HepG2 (cell line): ENCODE measurements around the gene HPCAL1. TPM values are rescaled to one million over a fixed set of nuclear protein-coding genes. Genes with fewer than 3 reads are reported as not detected.

Experiments
- DMAP1 ChIP-seq: IDR thresholded peaks from 2 replicates; pipeline ENCODE4 v1.6.1; 2016
- EEA1 ChIP-seq: sonication (generic); formaldehyde crosslinking; IDR thresholded peaks from 2 replicates; pipeline ENCODE4 v1.5.1; 2020; ENCODE audit warnings: mild to moderate bottlenecking, missing genetic modification reagents, borderline replicate concordance
- GMEB2 ChIP-seq: IDR thresholded peaks from 2 replicates; pipeline ENCODE4 v1.6.1; 2016; ENCODE audit warnings: missing biosample characterization, missing genetic modification reagents, low read depth
- HIVEP1 ChIP-seq: sonication (generic); formaldehyde crosslinking; IDR thresholded peaks from 2 replicates; pipeline ENCODE4 v1.4.0; 2020; ENCODE audit warnings: mild to moderate bottlenecking, missing genetic modification reagents
- KDM5B ChIP-seq: sonication (generic); formaldehyde crosslinking; IDR thresholded peaks from 2 replicates; pipeline ENCODE4 v1.4.0; 2020; ENCODE audit warnings: missing genetic modification reagents, mild to moderate bottlenecking, borderline replicate concordance
- MAX ChIP-seq: IDR thresholded peaks from 2 replicates; pipeline ENCODE4 v1.6.1; 2012; ENCODE audit warnings: inconsistent platforms
- PHB2 ChIP-seq: fragments of 450-650 bp; IDR thresholded peaks from 2 replicates; pipeline ENCODE4 v1.6.1; 2018; ENCODE audit not compliant: partially characterized antibody
- SMARCE1 ChIP-seq: fragments of 450-650 bp; IDR thresholded peaks from 2 replicates; pipeline ENCODE4 v1.6.1; 2017; ENCODE audit warnings: borderline replicate concordance
- SOX6 ChIP-seq, 2 experiments: fragments of 450-650 bp in 1 of 2; sonication (generic) in 1 of 2; formaldehyde crosslinking in 1 of 2; IDR thresholded peaks; 2 replicates each; pipeline versions ENCODE4 v1.4.0 to v1.6.1; 2017 to 2020; ENCODE audit warnings: antibody characterized with exemption in 1 of 2, mild to moderate bottlenecking in 1 of 2, missing genetic modification reagents in 1 of 2
- XBP1 ChIP-seq: sonication (generic); formaldehyde crosslinking; IDR thresholded peaks from 2 replicates; pipeline ENCODE4 v1.5.0; 2020; ENCODE audit warnings: missing genetic modification reagents
- ZBTB21 ChIP-seq: sonication (generic); formaldehyde crosslinking; IDR thresholded peaks from 2 replicates; pipeline ENCODE4 v1.4.0; 2020; ENCODE audit warnings: missing genetic modification reagents
- ZNF275 ChIP-seq: sonication (generic); formaldehyde crosslinking; IDR thresholded peaks from 2 replicates; pipeline ENCODE4 v1.8.0; 2022; ENCODE audit warnings: missing genetic modification reagents, mild to moderate bottlenecking, inconsistent platforms, borderline replicate concordance
- ZNF646 ChIP-seq: sonication (generic); formaldehyde crosslinking; IDR thresholded peaks from 2 replicates; pipeline ENCODE4 v1.9.0; 2021; ENCODE audit warnings: mild to moderate bottlenecking, missing genetic modification reagents
- polyA plus RNA-seq, 8 experiments: library from polyadenylated mRNA; depleted of rRNA in 3 of 8; stranded (reverse) in 7 of 8; unstranded in 1 of 8; fragments of >200 nt; fragmentation: Illumina TruSeq in 4 of 8; extraction: Trizol in 4 of 8; gene quantifications; 2 replicates each; pipeline versions ENCODE4 v1.2.1 to v1.2.3, GENCODE V29; 2011 to 2016; ENCODE audit warnings: low read depth in 4 of 8, missing spikeins in 1 of 8, mixed read lengths in 1 of 8; ENCODE audit not compliant: insufficient read depth in 1 of 8
- total RNA-seq, 5 experiments: library from RNA; depleted of rRNA; stranded (reverse); fragments of >200 nt; fragmentation: Illumina TruSeq; extraction: Trizol; gene quantifications; 2 replicates each; pipeline ENCODE4 v1.2.3, GENCODE V29; 2016; ENCODE audit warnings: low read depth in 1 of 5
- TF ChIP-seq, protein P1 (sequence below): sonication (generic); formaldehyde crosslinking; IDR thresholded peaks from 2 replicates; pipeline ENCODE4 v1.5.1; 2020; ENCODE audit warnings: mild to moderate bottlenecking, missing genetic modification reagents, moderate library complexity
- TF ChIP-seq, protein P2 (sequence below): sonication (generic); formaldehyde crosslinking; IDR thresholded peaks from 2 replicates; pipeline ENCODE4 v1.4.0; 2020; ENCODE audit warnings: missing genetic modification reagents, borderline replicate concordance

HPCAL1 gene
- total and polyA plus RNA-seq, 2 of the 13 experiments (the other 11 are each of a cell fraction or from before 2014, with no cell fraction given), result 29.5 to 29.9 TPM

DNA sequence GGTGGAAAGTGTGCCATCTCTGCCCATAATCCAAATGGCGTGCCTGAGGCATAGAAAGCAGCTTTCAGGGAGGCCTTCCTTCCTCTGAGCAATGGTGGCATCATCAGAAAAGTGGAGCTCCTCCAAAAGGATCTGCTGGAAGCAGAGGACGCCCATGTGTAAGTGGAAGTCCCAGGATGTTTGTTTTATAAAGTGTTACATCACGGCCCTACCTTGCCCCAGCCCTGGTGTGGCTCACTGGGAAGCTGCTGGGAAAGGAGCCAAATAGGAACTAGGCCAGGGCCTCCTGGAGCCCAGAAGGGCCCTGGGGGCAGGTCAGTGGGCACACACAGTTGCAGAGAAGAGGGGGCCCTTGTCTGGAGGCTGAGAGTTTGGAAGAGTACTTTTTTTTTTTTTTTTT lies 149.6 kb downstream of the HPCAL1 start (continued):
- TF ChIP-seq ZNF275 (CRISPR knock-in tag) (no peak), GMEB2 (CRISPR knock-in tag) (no peak), SMARCE1 (no peak), HIVEP1 (CRISPR knock-in tag) (0 out of 2 replicates have a peak, but pooled peaks have one; percentile 48), XBP1 (CRISPR knock-in tag) (no peak), SOX6 (IDR thresholded peaks at IDR 0.05) (no peak), SOX6 (CRISPR knock-in tag; IDR thresholded peaks at IDR 0.05) (peak; percentile 23; the same call in 1 of the 2 replicates), ZNF646 (CRISPR knock-in tag) (no peak), ZBTB21 (peak; percentile 72), DMAP1 (CRISPR knock-in tag) (no peak), EEA1 (no peak), KDM5B (0 out of 2 replicates have a peak, but pooled peaks have one; percentile 23), PHB2 (no peak), MAX (peak; percentile 57; the same call in 1 of the 2 replicates)
- TF ChIP-seq, protein P1, sequence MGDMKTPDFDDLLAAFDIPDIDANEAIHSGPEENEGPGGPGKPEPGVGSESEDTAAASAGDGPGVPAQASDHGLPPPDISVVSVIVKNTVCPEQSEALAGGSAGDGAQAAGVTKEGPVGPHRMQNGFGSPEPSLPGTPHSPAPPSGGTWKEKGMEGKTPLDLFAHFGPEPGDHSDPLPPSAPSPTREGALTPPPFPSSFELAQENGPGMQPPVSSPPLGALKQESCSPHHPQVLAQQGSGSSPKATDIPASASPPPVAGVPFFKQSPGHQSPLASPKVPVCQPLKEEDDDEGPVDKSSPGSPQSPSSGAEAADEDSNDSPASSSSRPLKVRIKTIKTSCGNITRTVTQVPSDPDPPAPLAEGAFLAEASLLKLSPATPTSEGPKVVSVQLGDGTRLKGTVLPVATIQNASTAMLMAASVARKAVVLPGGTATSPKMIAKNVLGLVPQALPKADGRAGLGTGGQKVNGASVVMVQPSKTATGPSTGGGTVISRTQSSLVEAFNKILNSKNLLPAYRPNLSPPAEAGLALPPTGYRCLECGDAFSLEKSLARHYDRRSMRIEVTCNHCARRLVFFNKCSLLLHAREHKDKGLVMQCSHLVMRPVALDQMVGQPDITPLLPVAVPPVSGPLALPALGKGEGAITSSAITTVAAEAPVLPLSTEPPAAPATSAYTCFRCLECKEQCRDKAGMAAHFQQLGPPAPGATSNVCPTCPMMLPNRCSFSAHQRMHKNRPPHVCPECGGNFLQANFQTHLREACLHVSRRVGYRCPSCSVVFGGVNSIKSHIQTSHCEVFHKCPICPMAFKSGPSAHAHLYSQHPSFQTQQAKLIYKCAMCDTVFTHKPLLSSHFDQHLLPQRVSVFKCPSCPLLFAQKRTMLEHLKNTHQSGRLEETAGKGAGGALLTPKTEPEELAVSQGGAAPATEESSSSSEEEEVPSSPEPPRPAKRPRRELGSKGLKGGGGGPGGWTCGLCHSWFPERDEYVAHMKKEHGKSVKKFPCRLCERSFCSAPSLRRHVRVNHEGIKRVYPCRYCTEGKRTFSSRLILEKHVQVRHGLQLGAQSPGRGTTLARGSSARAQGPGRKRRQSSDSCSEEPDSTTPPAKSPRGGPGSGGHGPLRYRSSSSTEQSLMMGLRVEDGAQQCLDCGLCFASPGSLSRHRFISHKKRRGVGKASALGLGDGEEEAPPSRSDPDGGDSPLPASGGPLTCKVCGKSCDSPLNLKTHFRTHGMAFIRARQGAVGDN (CRISPR knock-in tag), result peak; percentile 61
- TF ChIP-seq, protein P2, sequence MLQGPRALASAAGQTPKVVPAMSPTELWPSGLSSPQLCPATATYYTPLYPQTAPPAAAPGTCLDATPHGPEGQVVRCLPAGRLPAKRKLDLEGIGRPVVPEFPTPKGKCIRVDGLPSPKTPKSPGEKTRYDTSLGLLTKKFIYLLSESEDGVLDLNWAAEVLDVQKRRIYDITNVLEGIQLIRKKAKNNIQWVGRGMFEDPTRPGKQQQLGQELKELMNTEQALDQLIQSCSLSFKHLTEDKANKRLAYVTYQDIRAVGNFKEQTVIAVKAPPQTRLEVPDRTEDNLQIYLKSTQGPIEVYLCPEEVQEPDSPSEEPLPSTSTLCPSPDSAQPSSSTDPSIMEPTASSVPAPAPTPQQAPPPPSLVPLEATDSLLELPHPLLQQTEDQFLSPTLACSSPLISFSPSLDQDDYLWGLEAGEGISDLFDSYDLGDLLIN (CRISPR knock-in tag), result no peak
